GM19023 (cell line): ENCODE measurements around the gene PATZ1.

Experiments
- ATAC-seq: cut with Tn5 transposase; IDR thresholded peaks from one replicate; pipeline ENCODE4 v1.9.1; 2021; ENCODE audit warnings: mild to moderate bottlenecking, moderate library complexity; ENCODE audit not compliant: unreplicated experiment

Gene PATZ1

GRCh38 chr22:31343235-31344191 is 2.6 kb downstream of the PATZ1 start:
- ATAC-seq: no peak

DNA sequence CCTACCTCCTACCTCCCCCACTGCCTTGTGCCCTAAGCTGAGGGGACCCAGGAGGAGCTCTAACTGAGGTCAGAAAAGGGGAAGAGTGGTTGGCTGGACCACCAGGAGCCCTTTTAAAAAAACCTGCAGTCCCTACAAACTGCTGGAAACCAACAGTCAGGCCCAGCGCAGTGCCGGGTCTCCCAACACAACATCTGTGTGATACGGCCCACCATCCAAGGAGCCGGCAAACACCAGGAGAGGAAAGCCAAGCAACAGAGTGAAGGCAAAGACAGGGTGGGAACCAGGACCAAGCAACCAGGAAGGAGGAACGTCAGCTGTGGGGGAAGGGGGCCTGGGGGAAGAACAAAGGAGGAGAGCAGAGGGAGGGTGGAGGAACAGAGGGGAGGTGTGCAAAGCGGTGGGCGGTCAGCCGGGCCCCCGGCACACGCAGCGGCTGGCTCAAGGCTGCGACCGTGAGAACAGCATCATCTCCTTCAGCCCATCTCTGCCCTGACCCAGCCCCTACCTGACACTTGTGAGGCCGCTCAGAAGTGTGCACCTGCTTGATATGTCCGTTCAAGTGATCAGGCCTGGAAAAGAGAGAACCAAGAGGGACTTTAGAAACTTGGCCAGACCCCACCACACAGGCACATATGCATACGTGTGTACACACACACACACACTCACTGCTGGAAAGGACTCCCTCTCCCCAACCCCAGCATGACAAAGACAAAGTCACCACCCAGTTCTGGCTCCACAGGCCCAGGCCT is 3.6 kb downstream of the PATZ1 start:
- no peak for ATAC-seq

GRCh38 chr22:31341386-31342088 is 4.6 kb downstream of the PATZ1 start:
- ATAC-seq: no peak

DNA sequence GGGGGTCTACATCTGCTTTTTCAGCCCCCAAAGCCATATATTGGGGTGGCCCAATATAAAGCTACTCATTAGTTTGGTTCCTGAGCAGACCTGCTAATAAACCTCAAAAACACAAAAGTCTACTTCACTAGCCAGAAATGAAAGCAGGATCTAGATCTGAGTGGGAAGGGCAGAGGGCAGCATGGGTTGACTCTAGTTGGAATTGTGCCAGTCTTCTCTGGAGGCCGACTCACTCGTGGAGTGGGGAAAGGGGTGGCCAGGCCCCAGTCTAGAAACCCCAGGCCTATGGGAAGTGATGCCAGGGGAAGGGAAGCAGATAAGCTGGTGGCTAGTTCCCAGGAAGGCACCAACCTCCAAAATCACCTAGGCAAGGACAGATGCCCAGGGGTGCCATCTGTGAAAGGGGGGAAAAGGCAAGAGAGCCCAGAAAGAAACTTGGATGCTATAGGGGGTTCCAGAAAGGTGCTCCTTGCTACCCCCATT is 5.3 kb downstream of the PATZ1 start:
- ATAC-seq: no peak

- no peak for ATAC-seq
Observed at GRCh38 chr22:31340360-31340759, 5.8 kb downstream of the PATZ1 start.

DNA sequence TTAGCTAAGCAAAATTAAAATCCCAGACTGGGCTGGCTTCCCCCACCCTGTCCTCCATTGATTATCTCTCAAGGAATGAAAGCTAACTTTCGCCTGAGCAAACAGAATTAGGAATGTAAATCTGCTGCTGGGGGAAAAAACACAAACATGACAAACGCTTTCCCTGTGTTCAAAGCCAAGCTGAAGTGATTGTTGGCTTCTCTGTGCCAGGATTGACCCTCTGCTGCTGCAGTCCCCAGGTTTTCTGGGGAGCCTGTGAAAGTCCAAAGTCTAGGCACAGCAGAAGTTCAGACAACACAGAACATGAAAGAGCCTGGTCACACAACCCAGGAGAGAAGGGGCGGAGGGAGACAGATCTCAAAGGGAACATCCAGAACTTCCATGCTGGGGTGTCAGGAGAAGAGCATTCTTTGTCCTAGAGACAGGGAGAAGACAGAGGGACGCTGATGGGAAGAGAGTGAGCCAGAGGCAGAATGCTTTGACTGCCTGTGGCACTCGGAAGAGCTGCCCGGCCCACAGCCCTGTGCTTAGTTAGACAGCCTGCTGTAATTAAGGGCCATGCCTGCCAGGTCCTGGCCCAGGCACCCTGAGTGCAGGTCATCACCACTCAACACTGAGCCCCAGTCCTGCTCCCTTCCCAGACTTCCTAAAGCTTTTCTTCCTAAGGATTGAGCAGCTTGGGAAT is 6.9 kb downstream of the PATZ1 start:
- ATAC-seq: no peak

DNA sequence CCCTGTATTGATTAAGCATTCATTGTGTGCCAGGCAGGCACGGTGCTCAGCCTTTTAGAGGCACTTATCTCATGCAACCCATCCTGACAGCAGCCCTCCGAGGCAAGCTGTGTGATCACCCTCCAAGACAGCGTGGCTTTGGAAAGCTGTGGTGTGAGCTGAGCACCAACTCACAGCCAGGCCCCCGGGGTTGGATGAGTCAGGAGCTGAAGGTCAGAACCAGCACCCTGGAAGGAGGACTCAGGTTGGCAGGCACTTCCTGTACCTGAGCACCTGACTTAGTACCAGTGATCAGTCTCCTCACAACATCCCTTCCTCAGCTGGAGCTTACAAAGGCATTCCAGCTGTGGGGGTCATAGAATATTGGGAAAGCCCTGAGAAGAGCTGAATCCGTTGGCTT is 9.0 kb downstream of the PATZ1 start:
- ATAC-seq: no peak

DNA sequence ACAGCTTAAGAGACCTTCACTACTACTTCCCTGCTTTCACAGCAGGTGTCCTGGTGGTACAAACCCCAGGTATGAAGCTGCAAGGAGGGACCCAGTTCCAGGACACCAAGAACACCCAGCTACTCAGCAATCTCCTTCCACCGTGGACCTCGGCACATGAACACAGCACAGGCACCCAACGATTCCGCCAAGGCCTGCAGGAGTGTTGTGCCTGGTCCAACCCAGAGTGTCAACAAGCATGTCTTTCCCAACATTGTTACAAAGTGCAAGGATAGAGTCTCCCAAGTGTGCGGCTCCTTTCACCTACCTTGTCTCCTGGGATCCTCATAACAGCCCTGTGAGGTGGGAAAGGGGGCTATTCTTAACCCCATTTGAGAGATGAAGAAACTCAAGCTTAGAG is 11.8 kb downstream of the PATZ1 start:
- no peak for ATAC-seq

- no peak for ATAC-seq
Observed at GRCh38 chr22:31333641-31334040, 12.5 kb downstream of the PATZ1 start.

- no peak for ATAC-seq
Observed at GRCh38 chr22:31332886-31333285, 13.3 kb downstream of the PATZ1 start.

- no peak for ATAC-seq
Observed at GRCh38 chr22:31332010-31332409, 14.1 kb downstream of the PATZ1 start.

- ATAC-seq: no peak
Observed at GRCh38 chr22:31329453-31330215, 16.5 kb downstream of the PATZ1 start.

- no peak for ATAC-seq
Observed at GRCh38 chr22:31329029-31329428, 17.1 kb downstream of the PATZ1 start.

DNA sequence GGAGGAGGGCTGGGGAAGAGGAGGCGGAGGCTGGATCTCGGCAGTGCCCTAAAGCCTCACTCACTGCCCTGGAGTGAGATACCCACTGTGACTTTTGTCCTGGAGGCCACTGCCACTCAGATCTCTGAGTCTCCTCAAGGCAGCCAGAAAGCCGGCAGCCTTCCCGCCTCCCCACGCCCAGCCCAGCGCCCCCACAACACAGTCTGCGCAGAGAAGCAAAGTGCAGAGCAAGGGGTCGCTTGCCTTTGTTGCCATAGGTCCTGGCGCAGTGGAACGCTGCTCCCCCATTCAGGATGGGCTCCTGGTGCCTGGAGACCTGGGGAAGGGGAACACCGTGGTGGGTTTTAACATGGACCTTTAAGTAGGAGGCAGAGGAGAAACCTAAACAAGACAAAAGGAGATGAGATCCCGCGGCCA is 17.6 kb downstream of the PATZ1 start:
- no peak for ATAC-seq

DNA sequence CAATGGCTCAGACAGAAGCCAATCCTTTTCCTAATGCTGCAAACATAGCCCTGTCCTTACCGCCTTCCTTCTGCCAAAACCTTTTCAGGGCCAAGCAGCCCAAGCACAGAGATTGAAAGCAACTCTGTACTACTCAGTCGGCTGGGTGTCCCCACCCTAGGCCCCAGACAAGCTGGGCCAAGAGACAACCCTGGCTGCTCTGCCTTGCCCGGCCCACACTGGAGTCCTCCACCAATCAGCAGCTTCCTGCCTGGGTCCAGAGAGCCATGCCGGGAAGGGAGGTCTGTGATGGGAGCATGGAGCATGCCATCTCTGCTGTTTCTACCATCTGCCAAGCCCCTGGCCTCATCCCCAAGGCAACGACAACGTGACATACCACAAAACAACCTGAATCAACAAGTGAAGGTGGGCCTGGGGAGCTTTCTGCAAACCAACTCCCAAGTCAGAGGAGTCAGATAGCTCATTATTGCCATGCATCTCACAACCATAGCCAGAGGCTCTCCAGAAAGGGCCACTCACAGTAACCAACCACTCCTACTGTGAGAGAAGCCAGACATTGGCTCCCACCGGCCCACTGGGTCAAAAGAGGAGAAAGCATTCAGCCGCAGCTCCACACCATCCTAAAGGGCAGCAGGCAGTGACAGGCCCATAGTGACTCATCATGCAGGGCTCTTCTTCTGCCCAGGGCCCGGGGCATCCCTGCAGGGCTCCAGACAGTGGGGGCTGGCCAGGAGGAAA is 18.2 kb downstream of the PATZ1 start:
- ATAC-seq: no peak

DNA sequence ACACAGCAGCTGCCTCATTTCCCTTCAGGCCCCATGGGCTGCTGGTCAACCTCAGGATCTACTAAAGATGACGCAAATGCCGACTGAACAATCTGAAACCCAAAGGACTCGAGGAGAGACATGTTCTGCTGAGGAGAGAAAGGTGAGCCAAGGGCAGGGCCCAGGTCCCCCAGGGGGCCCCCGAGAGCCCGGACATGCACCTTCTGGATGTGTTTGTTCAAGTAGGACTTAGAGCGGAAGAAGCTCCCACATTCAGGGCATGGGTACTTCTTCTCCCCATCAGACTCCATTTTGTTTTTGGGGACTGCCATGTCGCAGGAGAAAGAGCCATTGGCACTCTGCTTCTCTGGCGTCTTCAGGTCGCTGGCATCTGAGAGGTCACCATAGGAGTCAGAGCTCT is 19.3 kb downstream of the PATZ1 start:
- no peak for ATAC-seq

DNA sequence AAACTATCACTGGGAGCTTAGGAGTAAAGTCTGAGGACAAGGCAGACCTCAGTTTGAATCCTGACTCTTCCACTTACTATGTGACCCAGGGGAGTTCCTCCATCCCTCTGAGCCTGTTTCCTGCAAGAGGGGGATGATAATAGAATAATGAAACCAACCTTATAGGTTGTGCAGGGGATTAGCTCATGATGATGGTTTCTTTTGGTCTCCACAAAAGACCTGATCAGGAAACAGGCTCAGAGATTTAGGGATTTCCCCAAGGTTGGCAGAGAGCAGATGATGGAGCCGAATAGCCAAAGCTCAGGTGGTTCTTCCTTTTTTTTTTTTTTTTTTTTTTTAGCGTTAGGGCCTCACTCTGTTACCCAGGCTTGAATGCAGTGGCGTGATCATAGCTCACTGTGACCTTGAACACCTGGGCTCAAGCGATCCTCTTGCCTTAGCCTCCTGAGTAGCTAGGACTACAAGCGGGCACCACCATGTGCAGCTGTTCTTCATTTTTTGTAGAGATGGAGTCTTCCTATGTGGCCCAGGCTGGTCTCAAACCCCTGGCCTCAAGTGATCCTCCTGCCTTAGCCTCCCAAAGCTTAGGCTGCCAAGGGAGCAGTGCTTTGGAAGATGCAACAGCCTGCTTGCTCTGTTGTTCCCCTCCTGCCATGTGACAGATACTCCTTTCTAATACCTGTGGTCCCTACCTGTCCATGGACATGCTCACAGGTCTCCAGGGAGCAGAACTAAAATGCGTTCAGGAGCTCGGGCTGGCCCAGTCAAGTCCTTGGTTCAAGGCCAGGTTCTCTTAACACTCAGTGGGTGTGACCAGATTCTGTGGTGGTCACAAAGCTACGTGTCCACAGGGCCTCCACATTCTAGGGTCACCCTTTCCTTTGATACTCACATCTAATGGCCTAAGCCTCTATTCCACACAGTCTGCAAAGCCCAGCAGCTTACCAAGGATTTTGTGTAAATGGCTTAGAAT is 22.3 kb downstream of the PATZ1 start:
- no peak for ATAC-seq

DNA sequence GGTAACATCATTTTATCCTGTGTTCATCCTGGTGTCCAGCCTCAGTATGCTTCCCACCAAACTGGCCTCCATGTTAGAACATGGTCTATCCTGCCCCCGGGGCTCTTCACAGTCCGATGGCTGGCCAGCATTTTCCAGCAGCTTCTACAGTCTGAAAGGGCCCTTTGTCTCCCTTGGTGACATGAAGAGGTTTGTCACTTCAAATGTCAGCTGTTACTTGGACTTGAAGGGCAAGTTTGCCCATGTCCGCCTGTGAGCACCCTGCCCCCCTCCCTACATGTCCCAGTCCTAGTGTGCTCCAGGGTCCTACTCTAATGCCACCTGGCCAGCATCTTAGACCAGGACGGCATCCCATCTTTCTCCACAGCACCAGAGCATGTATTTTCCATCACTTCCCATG is 24.7 kb downstream of the PATZ1 start:
- no peak for ATAC-seq
